GM12878 (cell line): ENCODE measurements around the gene CTSW. TPM values are rescaled to one million over a fixed set of nuclear protein-coding genes. Genes with fewer than 3 reads are reported as not detected.
A peak's percentile ranks its signal among the peaks of the same experiment; 100 is the strongest.

Experiments used
- ATF3 ChIP-seq: IDR thresholded peaks from 2 replicates; pipeline ENCODE4 v1.6.1; 2011; ENCODE audit warnings: low read depth, mild to moderate bottlenecking, low read length, moderate library complexity, borderline replicate concordance; ENCODE audit errors: extremely low read depth
- CTCF ChIP-seq, 3 experiments: IDR thresholded peaks in 2 of 3; conservative IDR thresholded peaks in 1 of 3; 2 replicates each; pipeline ENCODE4 v1.5.1; 2011; ENCODE audit warnings: low read depth in 3 of 3, low read length in 3 of 3, mild to moderate bottlenecking in 3 of 3, control low read depth in 2 of 3, moderate library complexity in 2 of 3, inconsistent platforms in 1 of 3, mixed read lengths in 1 of 3; ENCODE audit not compliant: control insufficient read depth in 2 of 3, insufficient read depth in 1 of 3; ENCODE audit errors: extremely low read depth in 1 of 3
- EP300 ChIP-seq, 2 experiments: fragments of 150-350 bp in 1 of 2; IDR thresholded peaks; 2 replicates each; pipeline ENCODE4 v1.6.1; 2011 to 2012; ENCODE audit warnings: low read depth in 2 of 2, low read length in 2 of 2, borderline replicate concordance in 1 of 2, improper control_type of control experiment in 1 of 2, inconsistent platforms in 1 of 2; ENCODE audit not compliant: control insufficient read depth in 1 of 2
- HDAC6 ChIP-seq: fragments of 200-600 bp; sonication (generic); IDR thresholded peaks from one replicate; pipeline ENCODE4 v1.8.0; 2017; ENCODE audit warnings: antibody characterized with exemption; ENCODE audit not compliant: unreplicated experiment
- JUND ChIP-seq: IDR thresholded peaks from 2 replicates; pipeline ENCODE4 v1.6.1; 2012; ENCODE audit warnings: low read depth, mild to moderate bottlenecking, low read length, improper control_type of control experiment, moderate library complexity
- MXI1 ChIP-seq: fragments of 150-350 bp; IDR thresholded peaks from 2 replicates; pipeline ENCODE4 v1.6.1; 2011; ENCODE audit warnings: low read depth, mild to moderate bottlenecking, inconsistent platforms, low read length, improper control_type of control experiment
- NR2C1 ChIP-seq: fragments of 450-650 bp; IDR thresholded peaks from 2 replicates; pipeline ENCODE4 v1.6.1; 2017; ENCODE audit warnings: antibody characterized with exemption, mild to moderate bottlenecking, moderate library complexity
- PML ChIP-seq: IDR thresholded peaks from 2 replicates; pipeline ENCODE4 v1.6.1; 2012; ENCODE audit warnings: low read length, inconsistent platforms
- RAD51 ChIP-seq: fragments of 450-650 bp; IDR thresholded peaks from 2 replicates; pipeline ENCODE4 v1.6.1; 2016; ENCODE audit warnings: moderate library complexity, mild to moderate bottlenecking, inconsistent platforms
- SIX5 ChIP-seq: IDR thresholded peaks from 2 replicates; pipeline ENCODE4 v1.6.1; 2011; ENCODE audit warnings: mild to moderate bottlenecking, low read depth, low read length, moderate library complexity; ENCODE audit not compliant: severe bottlenecking
- SMAD1 ChIP-seq: fragments of 450-650 bp; IDR thresholded peaks from 2 replicates; pipeline ENCODE4 v1.6.1; 2018; ENCODE audit warnings: mild to moderate bottlenecking, low read depth; ENCODE audit not compliant: partially characterized antibody
- SP1 ChIP-seq: IDR thresholded peaks from one replicate; pipeline ENCODE4 v1.6.1; 2011; ENCODE audit warnings: low read depth, low read length
- STAT1 ChIP-seq: fragments of 450-650 bp; conservative IDR thresholded peaks from 2 replicates; pipeline ENCODE4 v1.6.1; 2014; ENCODE audit warnings: antibody characterized with exemption, mild to moderate bottlenecking
- ZNF592 ChIP-seq: fragments of 450-650 bp; IDR thresholded peaks from 2 replicates; pipeline ENCODE4 v1.6.1; 2017; ENCODE audit warnings: mild to moderate bottlenecking, moderate library complexity
- ZSCAN29 ChIP-seq: fragments of 450-650 bp; IDR thresholded peaks from 2 replicates; pipeline ENCODE4 v1.6.1; 2017; ENCODE audit warnings: mild to moderate bottlenecking, moderate library complexity
- polyA plus RNA-seq, 11 experiments: library from polyadenylated mRNA; depleted of rRNA in 4 of 11; unstranded in 6 of 11; stranded (reverse) in 5 of 11; fragments of >200 nt; fragmentation: Nextera tagmentation in 4 of 11; fragmentation: Illumina TruSeq in 1 of 11; extraction: Ambion mirVana in 4 of 11; extraction: Trizol in 1 of 11; gene quantifications; 1 replicate in 1 of 11; 2 replicates in 10 of 11; pipeline versions ENCODE4 v1.2.1 to v1.2.3, GENCODE V29; 2011 to 2016; ENCODE audit warnings: inconsistent platforms in 2 of 11, missing spikeins in 2 of 11, low read depth in 1 of 11
- total RNA-seq, 4 experiments: library from RNA; depleted of rRNA in 3 of 4; stranded (reverse); fragments of >200 nt in 3 of 4; fragmentation: Illumina TruSeq in 1 of 4; extraction: Trizol in 1 of 4; gene quantifications; 2 replicates each; pipeline versions ENCODE4 v1.2.1 to v1.2.3, GENCODE V29; 2013 to 2021
- TF ChIP-seq, protein P1 (sequence below): IDR thresholded peaks from 2 replicates; pipeline ENCODE4 v1.6.1; 2011; ENCODE audit warnings: borderline replicate concordance, low read depth, mild to moderate bottlenecking, moderate library complexity, mixed read lengths, low read length; ENCODE audit not compliant: insufficient read depth; ENCODE audit errors: extremely low read length
- TF ChIP-seq, protein P2 (sequence below): IDR thresholded peaks from 2 replicates; pipeline ENCODE4 v1.6.1; 2012; ENCODE audit warnings: low read depth, low read length, improper control_type of control experiment
- TF ChIP-seq, protein P3 (sequence below): IDR thresholded peaks from 2 replicates; pipeline ENCODE4 v1.6.1; 2011; ENCODE audit warnings: mild to moderate bottlenecking, low read depth, low read length, moderate library complexity; ENCODE audit not compliant: insufficient replicate concordance

CTSW gene
- total and polyA plus RNA-seq, 10 of the 15 experiments (the other 5 are each of a cell fraction or from before 2014, with no cell fraction given) = 0.53 to 12.0 (median 1.7) TPM

GRCh38 chr11:65919141-65919572 lies 39.5 kb downstream of the CTSW start, which contains the start of gene DRAP1 (continued):
- TF ChIP-seq ATF3 = no peak
- no peak for TF ChIP-seq PML
- peak; percentile 88; the same call in 1 of the 2 replicates for TF ChIP-seq STAT1
- TF ChIP-seq, protein P1, sequence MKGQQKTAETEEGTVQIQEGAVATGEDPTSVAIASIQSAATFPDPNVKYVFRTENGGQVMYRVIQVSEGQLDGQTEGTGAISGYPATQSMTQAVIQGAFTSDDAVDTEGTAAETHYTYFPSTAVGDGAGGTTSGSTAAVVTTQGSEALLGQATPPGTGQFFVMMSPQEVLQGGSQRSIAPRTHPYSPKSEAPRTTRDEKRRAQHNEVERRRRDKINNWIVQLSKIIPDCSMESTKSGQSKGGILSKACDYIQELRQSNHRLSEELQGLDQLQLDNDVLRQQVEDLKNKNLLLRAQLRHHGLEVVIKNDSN = no peak
- TF ChIP-seq JUND = 0 out of 2 replicates have a peak, but pooled peaks have one; percentile 38
- no peak; a peak in 1 of 6 replicates for TF ChIP-seq CTCF (IDR thresholded peaks at IDR 0.05 in 2 of 3, conservative IDR thresholded peaks at IDR 0.05 in 1 of 3; ENCODE audit: control insufficient read depth in 2 of 3, extremely low read depth in 1 of 3, insufficient read depth in 1 of 3, low read depth in 3 of 3, low read length in 3 of 3)
- TF ChIP-seq SP1 = peak; percentile 99
- peak in 1 of 2 experiments; percentile 55; a peak in 1 of 4 replicates for TF ChIP-seq EP300 (IDR thresholded peaks at IDR 0.05; ENCODE audit: borderline replicate concordance in 1 of 2, control insufficient read depth in 1 of 2, low read depth in 2 of 2, low read length in 2 of 2)
- no peak for TF ChIP-seq RAD51
- TF ChIP-seq, protein P2, sequence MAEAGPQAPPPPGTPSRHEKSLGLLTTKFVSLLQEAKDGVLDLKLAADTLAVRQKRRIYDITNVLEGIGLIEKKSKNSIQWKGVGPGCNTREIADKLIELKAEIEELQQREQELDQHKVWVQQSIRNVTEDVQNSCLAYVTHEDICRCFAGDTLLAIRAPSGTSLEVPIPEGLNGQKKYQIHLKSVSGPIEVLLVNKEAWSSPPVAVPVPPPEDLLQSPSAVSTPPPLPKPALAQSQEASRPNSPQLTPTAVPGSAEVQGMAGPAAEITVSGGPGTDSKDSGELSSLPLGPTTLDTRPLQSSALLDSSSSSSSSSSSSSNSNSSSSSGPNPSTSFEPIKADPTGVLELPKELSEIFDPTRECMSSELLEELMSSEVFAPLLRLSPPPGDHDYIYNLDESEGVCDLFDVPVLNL = peak; percentile 48; the same call in 1 of the 2 replicates
- TF ChIP-seq MXI1 = peak; percentile 43
- no peak for TF ChIP-seq HDAC6
- TF ChIP-seq SMAD1 = no peak
- TF ChIP-seq ZSCAN29 = peak; percentile 70; the same call in 1 of the 2 replicates
- TF ChIP-seq ZNF592 = peak; percentile 92
- TF ChIP-seq SIX5 = peak; percentile 36
- TF ChIP-seq, protein P3, sequence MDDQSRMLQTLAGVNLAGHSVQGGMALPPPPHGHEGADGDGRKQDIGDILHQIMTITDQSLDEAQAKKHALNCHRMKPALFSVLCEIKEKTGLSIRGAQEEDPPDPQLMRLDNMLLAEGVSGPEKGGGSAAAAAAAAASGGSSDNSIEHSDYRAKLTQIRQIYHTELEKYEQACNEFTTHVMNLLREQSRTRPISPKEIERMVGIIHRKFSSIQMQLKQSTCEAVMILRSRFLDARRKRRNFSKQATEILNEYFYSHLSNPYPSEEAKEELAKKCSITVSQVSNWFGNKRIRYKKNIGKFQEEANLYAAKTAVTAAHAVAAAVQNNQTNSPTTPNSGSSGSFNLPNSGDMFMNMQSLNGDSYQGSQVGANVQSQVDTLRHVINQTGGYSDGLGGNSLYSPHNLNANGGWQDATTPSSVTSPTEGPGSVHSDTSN = peak; percentile 82
- TF ChIP-seq NR2C1 = peak; percentile 77
